GM04504 (cell line): ENCODE data around the gene TRIOBP.

ENCODE experiments used
- DNase-seq: peaks from one replicate; pipeline ENCODE4 v3.0.0-alpha.2; 2012; ENCODE audit warnings: low read depth

TRIOBP gene

GRCh38 chr22:37669586-37669985 is 27.3 kb upstream of the TRIOBP start:
- peak; percentile 65 for DNase-seq

GRCh38 chr22:37672206-37672919 is 24.5 kb upstream of the TRIOBP start:
- DNase-seq: no peak

- DNase-seq: no peak
Observed at GRCh38 chr22:37672920-37673455, 23.9 kb upstream of the TRIOBP start.

- no peak for DNase-seq
Observed at GRCh38 chr22:37674248-37674647, 22.6 kb upstream of the TRIOBP start.

GRCh38 chr22:37674951-37675929 is 21.6 kb upstream of the TRIOBP start, which contains the start of gene LGALS1:
LGALS1 (plus strand) TSS chr22:37675636; CDS start chr22:37675703, 67 bp downstream.
- DNase-seq: peak; percentile 97

- no peak for DNase-seq
Observed at GRCh38 chr22:37675930-37676735, 20.7 kb upstream of the TRIOBP start.

- DNase-seq: peak; percentile 97
Observed at GRCh38 chr22:37676736-37677492, 19.9 kb upstream of the TRIOBP start.

GRCh38 chr22:37677493-37677974 is 19.3 kb upstream of the TRIOBP start:
- no peak for DNase-seq

- DNase-seq: no peak
Observed at GRCh38 chr22:37678372-37678771, 18.5 kb upstream of the TRIOBP start.

GRCh38 chr22:37679670-37680069 is 17.2 kb upstream of the TRIOBP start:
- no peak for DNase-seq

GRCh38 chr22:37680191-37680851 is 16.5 kb upstream of the TRIOBP start:
- no peak for DNase-seq

GRCh38 chr22:37681001-37681424 is 15.8 kb upstream of the TRIOBP start:
- DNase-seq: no peak

GRCh38 chr22:37681556-37682049 is 15.2 kb upstream of the TRIOBP start:
- DNase-seq: peak; percentile 67

- no peak for DNase-seq
Observed at GRCh38 chr22:37684803-37685615, 11.8 kb upstream of the TRIOBP start.

GRCh38 chr22:37686002-37686982 is 10.6 kb upstream of the TRIOBP start, which contains the start of gene NOL12:
NOL12 (plus strand) TSS chr22:37686343; CDS start chr22:37686393, 50 bp downstream.
- DNase-seq: peak; percentile 71

- no peak for DNase-seq
Observed at GRCh38 chr22:37690407-37690806, 6.4 kb upstream of the TRIOBP start.

- DNase-seq: no peak
Observed at GRCh38 chr22:37690901-37691504, 5.8 kb upstream of the TRIOBP start.
